HAP-1 (cell line): ENCODE measurements around the gene CASQ2.
A peak's percentile ranks its signal among the peaks of the same experiment; 100 is the strongest.

Experiments used
- DNase-seq, 2 experiments: peaks; one replicate each; pipeline ENCODE4 v3.0.0-alpha.2; 2016 to 2020; ENCODE audit warnings: low spot score in 2 of 2
- H3K27me3 ChIP-seq: fragments of 250-450 bp; sonication (Bioruptor Pico); 2 replicates; pipeline ENCODE4 v1.5.1; 2020; ENCODE audit warnings: low read depth, mild to moderate bottlenecking, moderate library complexity
- H3K36me3 ChIP-seq: fragments of 250-450 bp; sonication (Bioruptor Pico); replicated peaks from 2 replicates; pipeline ENCODE4 v1.5.1; 2020; ENCODE audit warnings: mild to moderate bottlenecking
- H3K4me1 ChIP-seq: fragments of 250-450 bp; sonication (Bioruptor Pico); 2 replicates; pipeline ENCODE4 v1.5.1; 2020; ENCODE audit warnings: mild to moderate bottlenecking
- H3K4me3 ChIP-seq: fragments of 250-450 bp; sonication (Bioruptor Pico); 2 replicates; pipeline ENCODE4 v1.5.1; 2020; ENCODE audit warnings: mild to moderate bottlenecking, moderate library complexity
- H3K9me3 ChIP-seq: fragments of 250-450 bp; sonication (Bioruptor Pico); 2 replicates; pipeline ENCODE4 v1.5.1; 2020; ENCODE audit warnings: mild to moderate bottlenecking, moderate library complexity
- in situ Hi-C: fragments of 300-500 bp; cut with MboI; formaldehyde crosslinking; loops from 3 replicates; pipeline ENCODE4 v1.14.3; 2020; ENCODE audit warnings: low sequenced_read_pairs, inconsistent platforms, mixed read lengths

CASQ2 gene

DNA sequence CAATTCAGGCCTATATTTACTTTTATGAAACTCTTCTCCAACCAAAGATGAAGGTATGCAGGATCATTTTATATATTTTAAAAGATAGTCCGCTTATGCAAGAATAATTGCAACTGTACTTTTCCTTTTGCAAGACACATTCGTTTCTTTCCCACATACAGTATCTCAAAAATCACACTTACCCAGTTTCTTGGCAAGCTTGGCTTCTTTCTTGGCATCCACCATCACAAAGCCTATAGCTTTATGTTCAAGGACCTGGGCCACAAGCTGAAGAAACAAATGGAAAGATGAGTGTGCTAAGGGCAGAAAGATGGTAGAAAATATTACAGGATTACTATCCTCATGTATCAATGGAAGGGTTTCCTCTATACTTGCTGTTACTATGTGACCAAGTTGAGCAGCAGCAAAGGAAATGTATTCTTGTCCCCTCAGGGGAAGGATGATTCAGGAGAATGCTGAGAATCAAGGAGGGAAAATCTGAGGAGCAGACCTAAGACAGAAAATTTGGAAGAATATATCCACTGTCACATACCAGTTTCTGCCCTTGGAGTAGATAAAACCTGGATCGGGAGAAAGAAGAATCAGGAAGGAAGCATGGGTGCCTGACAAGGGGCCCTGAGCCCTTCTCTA is 23.8 kb downstream of the CASQ2 start:
- H3K27me3 ChIP-seq, result peaks cover 2% of the 10 kb centered on the region; the same call in 1 of the 2 replicates
- H3K4me1 ChIP-seq, result no peaks in the 10 kb centered on the region
- in situ Hi-C loops, result no loop called here
- no peaks in the 10 kb centered on the region for H3K36me3 ChIP-seq
- H3K9me3 ChIP-seq, result no peaks in the 10 kb centered on the region
- no peak for DNase-seq
- no peak overlapping the region for H3K4me3 ChIP-seq

DNA sequence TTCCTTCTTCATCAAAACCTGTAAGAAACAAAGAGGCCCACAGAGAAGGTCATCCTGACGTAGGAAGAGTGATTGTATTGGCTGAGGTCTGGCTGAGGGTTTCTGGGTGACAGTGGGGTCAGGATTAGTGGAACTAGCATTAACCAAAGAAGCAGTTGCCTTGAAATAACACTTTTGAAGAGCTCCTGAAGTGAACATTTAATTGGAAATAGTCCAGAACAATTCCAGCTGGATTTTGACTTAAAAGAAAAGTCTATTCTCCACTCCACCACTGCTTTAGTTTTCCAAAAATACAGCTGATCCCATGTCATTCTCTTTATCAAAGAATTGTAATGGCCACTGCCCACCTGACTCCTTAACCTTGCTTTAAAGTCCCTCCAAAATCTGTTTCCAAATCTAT is 27.7 kb downstream of the CASQ2 start:
- H3K4me3 ChIP-seq, result no peak overlapping the region
- H3K4me1 ChIP-seq, result no peaks in the 10 kb centered on the region
- H3K27me3 ChIP-seq, result 0 out of 2 replicates have a peak, but pooled peaks cover 2% of the 10 kb centered on the region
- H3K9me3 ChIP-seq, result no peaks in the 10 kb centered on the region
- in situ Hi-C loops, result no loop called here
- no peak for DNase-seq
- H3K36me3 ChIP-seq, result no peaks in the 10 kb centered on the region

DNA sequence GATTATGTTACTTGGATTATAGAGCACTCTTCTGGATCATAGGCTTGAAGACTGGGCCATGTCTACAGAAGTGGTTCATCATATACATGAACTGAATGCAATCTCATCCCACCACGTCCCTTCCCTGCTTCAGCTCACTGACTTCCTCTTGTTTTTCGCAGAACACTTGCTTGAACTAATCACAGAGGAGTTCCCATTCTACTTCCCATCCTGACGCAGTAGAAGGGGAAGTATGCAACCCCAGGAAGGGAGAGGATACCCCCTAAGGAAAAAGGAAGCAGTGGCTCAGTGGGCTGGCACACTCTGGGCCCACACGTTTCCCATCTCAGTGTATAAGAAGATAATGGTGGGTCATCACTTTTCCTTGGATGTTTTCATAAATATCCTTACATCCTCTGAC is 36.2 kb downstream of the CASQ2 start:
- in situ Hi-C loops, result no loop called here
- no peaks in the 10 kb centered on the region for H3K4me1 ChIP-seq

DNA sequence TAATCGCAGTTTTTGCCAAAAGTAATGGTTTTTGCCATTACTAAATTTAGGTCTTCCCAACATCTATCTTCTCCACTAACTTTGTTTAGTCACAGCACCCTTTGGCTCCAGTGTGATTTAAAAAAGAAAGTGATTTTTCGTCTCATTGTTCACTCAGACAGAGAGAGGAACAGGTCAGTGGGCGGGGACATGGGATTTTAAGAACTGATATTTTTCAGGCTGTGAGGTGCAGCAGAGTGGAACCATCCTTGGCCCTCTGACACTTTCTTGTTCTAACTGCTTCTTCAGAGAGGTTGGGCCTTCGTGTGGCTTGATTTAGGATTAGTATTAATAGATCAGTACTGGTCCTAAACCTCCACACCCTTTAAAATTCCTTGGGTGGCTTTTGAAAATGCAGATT is 38.8 kb downstream of the CASQ2 start:
- Histone ChIP-seq H3K4me1 (no peaks in the 10 kb centered on the region), H3K9me3 (no peaks in the 10 kb centered on the region; the same call in 1 of the 2 replicates), H3K36me3 (no peaks in the 10 kb centered on the region), H3K27me3 (no peaks in the 10 kb centered on the region), H3K4me3 (no peak overlapping the region)
- no peak for DNase-seq
- in situ Hi-C loops, result no loop called here

More for the DNA sequence above, 36.2 kb downstream of the CASQ2 start:
- Histone ChIP-seq H3K27me3 (0 out of 2 replicates have a peak, but pooled peaks cover 2% of the 10 kb centered on the region), H3K9me3 (no peaks in the 10 kb centered on the region; the same call in 1 of the 2 replicates), H3K36me3 (no peaks in the 10 kb centered on the region), H3K4me3 (no peak overlapping the region)
- no peak for DNase-seq

DNA sequence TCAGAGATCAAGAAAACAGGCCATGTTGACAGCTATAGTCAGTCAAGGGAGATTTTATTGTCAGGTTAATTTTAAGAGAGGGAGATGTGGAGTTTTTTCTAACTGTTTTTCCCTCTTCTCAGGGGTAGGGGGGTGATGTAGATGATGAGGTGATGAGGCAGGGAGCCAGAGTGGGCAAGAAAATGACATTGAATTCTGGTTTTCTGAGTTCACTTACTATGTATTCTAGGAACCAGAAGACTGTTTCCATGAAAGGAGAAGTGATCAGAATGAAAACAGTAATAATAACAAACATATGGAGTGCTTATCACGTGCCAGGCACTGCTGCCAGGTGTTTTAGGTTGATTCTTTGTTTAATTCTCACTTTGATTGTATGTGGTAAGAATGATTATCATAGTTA is 40.2 kb downstream of the CASQ2 start:
- Histone ChIP-seq H3K36me3 (no peaks in the 10 kb centered on the region), H3K4me3 (no peak overlapping the region), H3K27me3 (no peaks in the 10 kb centered on the region), H3K4me1 (no peaks in the 10 kb centered on the region), H3K9me3 (no peaks in the 10 kb centered on the region; the same call in 1 of the 2 replicates)
- no peak for DNase-seq
- in situ Hi-C loops, result no loop called here

DNA sequence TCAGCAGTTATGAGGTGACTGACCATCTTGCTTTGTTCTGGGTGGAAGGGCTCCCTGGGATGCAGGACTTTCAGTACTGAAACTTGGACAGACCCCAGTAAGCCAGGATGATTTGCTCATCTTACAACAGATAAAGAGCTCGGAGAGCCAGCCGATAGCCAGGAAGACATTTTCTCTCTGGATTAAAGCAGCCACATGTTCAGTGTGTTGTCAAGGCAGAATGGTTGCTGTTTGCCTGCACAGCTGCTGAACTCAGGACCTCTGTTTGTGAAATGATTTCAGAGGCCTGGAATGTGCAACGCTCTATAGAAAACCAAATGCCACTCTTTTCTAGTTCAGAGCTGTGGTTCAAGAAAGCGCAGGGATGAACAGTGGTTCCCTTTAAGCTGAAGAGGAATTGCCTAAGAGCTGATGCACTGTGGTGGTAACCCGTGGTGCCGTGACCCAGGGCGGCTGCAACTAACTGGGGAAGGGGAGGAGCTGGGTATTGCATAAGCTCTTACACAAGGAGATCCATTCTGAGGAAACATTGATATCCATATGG is 40.7 kb downstream of the CASQ2 start:
- Histone ChIP-seq H3K27me3 (no peaks in the 10 kb centered on the region), H3K4me3 (no peak overlapping the region), H3K9me3 (no peaks in the 10 kb centered on the region; the same call in 1 of the 2 replicates), H3K36me3 (no peaks in the 10 kb centered on the region), H3K4me1 (no peaks in the 10 kb centered on the region)
- in situ Hi-C loops, result no loop called here
- DNase-seq, result no peak

DNA sequence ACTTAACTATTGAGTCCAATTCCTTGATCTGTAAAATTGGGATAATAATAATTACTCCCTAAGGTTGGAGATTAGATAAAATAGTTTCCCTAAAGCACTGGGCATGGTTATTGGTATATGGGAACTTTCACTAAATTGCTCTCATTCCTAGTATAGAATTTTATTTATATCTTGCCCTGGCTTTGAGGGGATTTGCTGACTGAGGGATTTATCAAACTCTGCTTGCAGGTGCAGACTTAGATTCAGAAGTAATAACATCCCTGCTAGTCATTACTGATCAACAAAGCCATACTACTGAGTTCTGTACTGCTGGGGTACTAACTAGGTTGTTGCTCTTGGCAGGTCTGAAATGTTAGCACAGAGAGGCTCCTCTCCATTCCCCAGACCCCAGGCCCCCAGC is 41.9 kb downstream of the CASQ2 start:
- no peaks in the 10 kb centered on the region for H3K36me3 ChIP-seq
- no peak overlapping the region for H3K4me3 ChIP-seq
- DNase-seq, result no peak
- no peaks in the 10 kb centered on the region for H3K4me1 ChIP-seq
- H3K9me3 ChIP-seq, result no peaks in the 10 kb centered on the region; the same call in 1 of the 2 replicates
- no peaks in the 10 kb centered on the region for H3K27me3 ChIP-seq
- in situ Hi-C loops, result no loop called here

DNA sequence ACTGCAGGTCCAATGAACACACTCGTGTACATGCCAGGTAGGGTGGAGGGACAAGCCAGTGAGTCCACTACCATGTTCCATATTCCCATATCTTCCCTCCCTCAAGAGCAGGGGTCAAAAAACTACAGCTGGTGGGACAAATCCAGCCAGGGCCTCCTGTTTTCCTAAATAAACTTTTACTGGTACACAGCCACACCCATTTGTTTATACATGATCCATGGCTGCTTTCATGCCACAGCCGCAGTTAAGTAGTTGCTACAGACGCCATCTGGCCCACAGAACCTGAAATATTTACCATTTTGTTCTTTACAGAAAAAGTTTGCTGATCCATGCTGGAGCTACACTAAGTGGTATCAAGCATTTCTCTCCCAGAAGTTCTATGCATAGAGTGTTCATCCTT is 42.4 kb downstream of the CASQ2 start:
- Histone ChIP-seq H3K27me3 (no peaks in the 10 kb centered on the region), H3K36me3 (no peaks in the 10 kb centered on the region), H3K4me1 (no peaks in the 10 kb centered on the region), H3K4me3 (no peak overlapping the region), H3K9me3 (no peaks in the 10 kb centered on the region; the same call in 1 of the 2 replicates)
- no peak for DNase-seq
- in situ Hi-C loops, result no loop called here

DNA sequence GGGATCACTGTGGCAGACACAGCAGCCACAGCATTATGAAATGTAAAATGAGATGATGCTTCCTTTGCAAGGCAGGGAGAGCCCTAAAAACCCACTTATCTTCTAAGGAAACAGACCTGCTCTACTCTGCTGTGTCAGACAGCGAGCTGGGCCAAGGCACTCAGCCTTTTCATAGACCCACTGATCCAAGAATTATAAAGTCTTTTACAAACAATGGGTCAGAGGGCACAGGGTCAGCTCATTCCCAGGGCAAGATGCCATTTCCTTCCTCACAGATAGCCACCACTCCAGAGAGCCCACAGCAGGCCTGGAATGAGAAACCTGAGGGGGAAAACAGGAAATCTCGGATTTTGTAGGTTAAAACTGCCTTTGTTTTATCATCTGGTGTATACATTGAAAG is 42.9 kb downstream of the CASQ2 start:
- in situ Hi-C loops, result no loop called here
- H3K4me3 ChIP-seq, result no peak overlapping the region
- DNase-seq, result no peak
- no peaks in the 10 kb centered on the region for H3K4me1 ChIP-seq
- no peaks in the 10 kb centered on the region for H3K36me3 ChIP-seq
- no peaks in the 10 kb centered on the region; the same call in 1 of the 2 replicates for H3K9me3 ChIP-seq
- H3K27me3 ChIP-seq, result no peaks in the 10 kb centered on the region

DNA sequence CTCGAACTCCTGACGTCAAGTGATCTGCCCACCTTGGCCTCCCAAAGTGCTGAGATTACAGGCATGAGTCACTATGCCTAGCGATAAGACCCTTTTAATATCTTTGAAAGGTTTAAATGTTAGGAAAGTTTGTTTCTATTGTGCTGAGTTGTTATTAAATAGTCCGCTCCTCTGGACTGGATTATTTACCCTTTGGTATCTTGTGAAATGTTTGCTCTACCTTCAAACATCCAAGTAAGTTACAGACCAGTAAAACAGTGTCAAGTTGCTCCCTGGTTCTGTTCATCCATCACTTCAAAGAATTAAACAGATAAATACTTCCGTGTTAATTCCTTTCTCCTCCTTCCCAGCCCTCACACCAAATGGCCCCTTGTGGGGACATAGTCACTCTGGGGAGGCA is 44.8 kb downstream of the CASQ2 start:
- H3K27me3 ChIP-seq, result no peaks in the 10 kb centered on the region
- H3K4me3 ChIP-seq, result no peak overlapping the region
- H3K9me3 ChIP-seq, result no peaks in the 10 kb centered on the region; the same call in 1 of the 2 replicates
- peaks cover 4% of the 10 kb centered on the region for H3K4me1 ChIP-seq
- no peak for DNase-seq
- in situ Hi-C loops, result loop anchor here (25.0 kb wide), 1 partner anchor 111 kb away; no protein-coding TSS in a partner anchor
- H3K36me3 ChIP-seq, result no peaks in the 10 kb centered on the region

DNA sequence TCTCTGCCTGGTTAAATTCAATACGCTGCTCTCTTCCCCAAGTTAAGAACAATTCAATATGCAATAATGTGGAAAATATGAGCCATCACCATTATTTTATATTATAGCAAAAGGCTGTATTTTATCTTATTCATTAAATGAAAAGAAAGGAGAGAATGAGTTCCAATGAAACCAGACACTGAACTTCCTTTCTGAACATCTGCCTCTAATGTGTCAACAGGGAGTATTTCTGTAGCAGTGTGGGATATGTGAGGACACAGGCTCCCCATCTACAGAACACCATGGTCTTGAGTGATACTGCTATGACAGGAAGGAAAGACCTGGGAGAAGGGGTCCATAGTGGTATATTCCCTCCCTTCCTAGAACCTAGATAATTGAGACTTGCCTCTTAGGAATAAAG is 46.3 kb downstream of the CASQ2 start:
- Histone ChIP-seq H3K9me3 (no peaks in the 10 kb centered on the region), H3K27me3 (no peaks in the 10 kb centered on the region), H3K4me3 (no peak overlapping the region), H3K36me3 (no peaks in the 10 kb centered on the region), H3K4me1 (peaks cover 6% of the 10 kb centered on the region)
- DNase-seq, result no peak
- in situ Hi-C loops, result loop anchor here (25.0 kb wide), 1 partner anchor 110 kb away; no protein-coding TSS in a partner anchor

DNA sequence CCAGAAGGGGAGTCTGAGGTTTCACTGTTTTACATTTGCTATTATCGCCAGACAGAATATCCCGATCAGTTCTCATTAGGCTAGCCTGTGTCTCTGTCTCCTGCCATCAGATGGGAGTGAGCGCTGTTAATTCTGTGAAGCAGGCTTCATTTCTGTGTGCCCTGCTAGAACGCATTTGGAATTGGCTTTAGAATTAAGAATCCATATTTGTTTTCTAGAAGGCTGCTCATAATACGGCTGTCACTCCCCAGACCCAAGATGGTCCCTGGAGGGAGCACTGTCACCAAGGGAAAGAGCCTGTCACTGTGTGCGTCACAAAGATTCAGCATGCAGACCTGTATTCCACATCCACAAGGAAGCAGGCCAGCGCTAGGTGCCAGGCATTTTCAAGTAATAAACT is 49.2 kb downstream of the CASQ2 start:
- no peak for DNase-seq
- Histone ChIP-seq H3K27me3 (no peaks in the 10 kb centered on the region), H3K9me3 (no peaks in the 10 kb centered on the region), H3K36me3 (no peaks in the 10 kb centered on the region), H3K4me3 (no peak overlapping the region), H3K4me1 (peaks cover 6% of the 10 kb centered on the region)
- in situ Hi-C loops, result loop anchor here (25.0 kb wide), 1 partner anchor 107 kb away; no protein-coding TSS in a partner anchor

DNA sequence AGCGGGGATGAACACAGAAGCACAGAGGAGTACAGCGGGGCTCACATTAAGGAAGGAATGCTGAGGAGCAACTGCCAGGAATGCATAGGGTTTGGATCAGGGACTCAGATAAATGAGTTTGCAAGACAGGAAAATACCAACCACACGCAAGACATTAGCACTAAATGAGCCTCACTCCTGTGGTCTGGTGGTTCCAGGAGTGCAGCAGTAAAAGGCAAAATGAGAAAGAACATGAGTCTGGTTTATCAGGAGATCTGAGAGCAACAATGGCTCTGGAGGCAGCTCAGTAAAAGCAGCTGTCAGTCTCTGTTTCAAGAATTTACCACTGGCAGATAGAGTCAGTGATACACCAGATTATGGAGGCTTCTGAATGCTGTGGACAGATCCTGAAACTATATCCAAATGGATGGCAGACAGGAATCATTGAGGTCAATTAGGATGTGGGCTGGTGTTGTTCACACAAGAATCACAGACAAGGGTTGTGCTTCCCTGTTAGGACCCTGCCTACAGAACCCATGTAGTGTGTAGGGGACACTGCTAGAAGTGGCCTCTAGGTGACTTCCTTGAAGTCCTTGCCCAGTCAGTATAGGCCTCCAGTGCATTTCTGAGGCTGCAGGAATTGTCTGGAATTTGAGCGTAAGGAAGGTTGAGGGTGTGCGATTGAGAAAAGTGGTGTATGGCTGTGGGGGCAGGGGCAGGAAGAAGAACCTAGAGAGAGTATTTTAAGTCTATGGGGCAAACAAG is 50.3 kb downstream of the CASQ2 start:
- Histone ChIP-seq H3K4me3 (no peak overlapping the region), H3K36me3 (no peaks in the 10 kb centered on the region), H3K9me3 (no peaks in the 10 kb centered on the region), H3K27me3 (no peaks in the 10 kb centered on the region), H3K4me1 (peaks cover 6% of the 10 kb centered on the region)
- in situ Hi-C loops, result loop anchor here (25.0 kb wide), 1 partner anchor 106 kb away; no protein-coding TSS in a partner anchor
- DNase-seq, result no peak

DNA sequence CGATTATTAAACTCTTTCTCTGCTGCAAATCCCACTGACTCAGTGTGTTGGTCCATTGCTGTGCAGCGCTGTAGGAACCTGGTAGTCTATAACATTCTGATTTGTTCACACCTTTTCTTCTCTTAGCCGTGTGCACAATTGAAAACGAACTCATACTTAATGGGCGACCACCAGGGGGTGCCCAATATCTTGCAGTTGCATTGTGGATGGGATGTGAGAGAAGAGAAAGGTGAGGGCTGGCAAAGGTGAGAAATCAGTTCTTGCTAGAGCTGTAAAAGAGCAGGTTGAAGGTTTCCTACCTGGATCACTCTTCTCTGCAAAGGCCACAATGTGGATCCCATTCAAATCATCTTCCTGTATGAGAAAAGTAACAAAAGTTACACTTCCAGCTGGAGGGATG is 51.0 kb downstream of the CASQ2 start:
- H3K4me1 ChIP-seq, result peaks cover 6% of the 10 kb centered on the region
- H3K36me3 ChIP-seq, result no peaks in the 10 kb centered on the region
- in situ Hi-C loops, result loop anchor here (25.0 kb wide), 1 partner anchor 105 kb away; no protein-coding TSS in a partner anchor
- H3K27me3 ChIP-seq, result no peaks in the 10 kb centered on the region
- no peak overlapping the region for H3K4me3 ChIP-seq
- DNase-seq, result peak; percentile 31 to 68
- H3K9me3 ChIP-seq, result no peaks in the 10 kb centered on the region
